ENCODE data around the gene CDC20B. TPM values are rescaled to one million over a fixed set of nuclear protein-coding genes. Genes with fewer than 3 reads are reported as not detected.

The CDC20B gene
- total RNA-seq, 1 donor from 2014 or later, result not detected

DNA sequence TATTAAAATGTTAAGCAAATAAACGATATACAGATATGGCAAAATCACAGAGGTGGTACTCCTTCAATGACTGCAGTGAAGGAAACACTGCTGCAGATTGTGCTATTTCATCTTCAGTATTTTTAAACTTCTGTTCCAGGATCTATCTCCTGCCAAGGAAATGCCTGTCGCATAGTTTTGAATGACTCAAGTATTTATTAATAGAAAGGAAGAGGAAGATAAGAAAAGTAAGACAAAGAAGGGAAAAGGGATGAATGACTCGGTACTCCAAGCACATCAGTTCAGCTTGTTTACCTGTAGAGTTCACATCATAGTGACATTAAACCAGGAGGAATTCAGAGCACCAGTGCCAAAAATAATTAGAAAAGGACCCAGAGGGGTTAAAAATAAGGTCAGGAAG, 18.1 kb downstream of the CDC20B start:
- H3K36me3 ChIP-seq (ENCODE audit: control insufficient read depth, insufficient read depth, low read length), result no peaks in the 10 kb centered on the region
- TF ChIP-seq CTCF (IDR thresholded peaks at IDR 0.05; ENCODE audit: insufficient read depth, low read length, severe bottlenecking), result no peak
- FAIRE-seq (no peak), DNase-seq (ENCODE audit: low read depth) (peak; percentile 68)
- no peaks in the 10 kb centered on the region for H3K27me3 ChIP-seq (ENCODE audit: control insufficient read depth, insufficient read depth, low read length)
- no peak overlapping the region for H3K4me3 ChIP-seq (ENCODE audit: low read depth, low read length)

DNA sequence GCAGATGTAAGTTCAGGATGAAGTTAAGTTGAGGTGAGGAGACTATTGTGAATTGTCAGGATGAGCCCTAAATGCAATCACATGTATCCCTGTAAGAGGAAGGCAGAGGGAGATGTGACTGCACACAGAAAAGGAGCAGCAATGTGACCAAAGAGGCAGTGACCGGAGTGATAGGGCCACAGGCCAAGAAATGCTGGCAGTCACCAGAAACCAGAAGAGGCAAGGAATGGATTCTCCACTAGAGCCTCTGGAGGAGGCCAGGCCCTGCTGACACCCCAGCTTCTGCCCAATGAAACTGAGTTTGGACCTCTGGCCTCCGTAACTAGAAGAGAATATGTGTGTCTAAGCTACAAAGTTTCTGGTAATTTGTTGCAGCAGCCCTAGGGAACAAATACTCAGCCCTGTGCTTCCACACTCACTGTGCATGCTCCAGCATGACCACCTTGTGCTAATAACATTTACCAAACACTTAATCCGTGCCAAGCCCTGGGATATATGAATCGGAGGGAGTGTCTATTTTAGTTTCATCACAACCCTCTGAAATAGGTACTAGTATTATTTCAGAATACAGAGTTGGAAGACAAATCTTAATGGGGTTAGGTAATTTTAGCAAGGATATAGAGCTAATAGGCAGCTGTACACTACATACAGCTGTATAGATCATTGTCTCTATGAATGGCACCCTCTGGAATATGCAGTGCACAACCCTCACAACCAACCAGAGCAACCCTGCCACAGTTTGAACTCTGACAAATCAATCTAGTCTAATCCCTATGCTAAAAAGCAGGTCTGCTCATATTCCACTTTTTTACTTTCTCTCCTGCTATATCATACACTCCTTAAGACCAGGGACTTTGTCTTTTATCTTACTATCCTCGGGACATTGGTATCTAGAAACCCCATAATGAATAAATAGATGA, 20.8 kb downstream of the CDC20B start:
- H3K4me3 ChIP-seq (ENCODE audit: low read depth, low read length), result no peak overlapping the region
- no peaks in the 10 kb centered on the region for H3K27me3 ChIP-seq (ENCODE audit: control insufficient read depth, insufficient read depth, low read length)
- DNase-seq (ENCODE audit: low read depth), result peak; percentile 94
- no peak for TF ChIP-seq CTCF (IDR thresholded peaks at IDR 0.05; ENCODE audit: insufficient read depth, low read length, severe bottlenecking)
- FAIRE-seq, result peak; percentile 77
- no peaks in the 10 kb centered on the region for H3K36me3 ChIP-seq (ENCODE audit: control insufficient read depth, insufficient read depth, low read length)

GRCh38 chr5:55149308-55149795, 23.6 kb downstream of the CDC20B start:
- peak; percentile 50 for DNase-seq (ENCODE audit: low read depth)
- H3K36me3 ChIP-seq (ENCODE audit: control insufficient read depth, insufficient read depth, low read length), result no peaks in the 10 kb centered on the region
- FAIRE-seq, result no peak
- H3K4me3 ChIP-seq (ENCODE audit: low read depth, low read length), result no peak overlapping the region
- peaks cover 6% of the 10 kb centered on the region for H3K27me3 ChIP-seq (ENCODE audit: control insufficient read depth, insufficient read depth, low read length)
- no peak for TF ChIP-seq CTCF (IDR thresholded peaks at IDR 0.05; ENCODE audit: insufficient read depth, low read length, severe bottlenecking)

- Histone ChIP-seq H3K4me3 (ENCODE audit: low read depth, low read length) (no peak overlapping the region), H3K36me3 (ENCODE audit: control insufficient read depth, insufficient read depth, low read length) (no peaks in the 10 kb centered on the region), H3K27me3 (ENCODE audit: control insufficient read depth, insufficient read depth, low read length) (peaks cover 9% of the 10 kb centered on the region)
- FAIRE-seq (no peak), DNase-seq (ENCODE audit: low read depth) (peak; percentile 80)
- TF ChIP-seq CTCF (IDR thresholded peaks at IDR 0.05; ENCODE audit: insufficient read depth, low read length, severe bottlenecking), result peak; percentile 97
Observed at GRCh38 chr5:55146543-55147151, 26.3 kb downstream of the CDC20B start.

GRCh38 chr5:55146080-55146479, 26.9 kb downstream of the CDC20B start:
- TF ChIP-seq CTCF (IDR thresholded peaks at IDR 0.05; ENCODE audit: insufficient read depth, low read length, severe bottlenecking), result no peak
- H3K27me3 ChIP-seq (ENCODE audit: control insufficient read depth, insufficient read depth, low read length), result peaks cover 9% of the 10 kb centered on the region
- H3K36me3 ChIP-seq (ENCODE audit: control insufficient read depth, insufficient read depth, low read length), result no peaks in the 10 kb centered on the region
- FAIRE-seq (no peak), DNase-seq (ENCODE audit: low read depth) (no peak)
- H3K4me3 ChIP-seq (ENCODE audit: low read depth, low read length), result no peak overlapping the region
